Bone marrow (tissue), 2 donors: Measurements from ENCODE around the gene OR13J1.

ENCODE experiments used
- DNase-seq, 2 donors: peaks; one replicate each; lab custom pipeline; 2025; lab: John Stamatoyannopoulos, UW

Gene OR13J1

GRCh38 chr9:35832814-35833213 is 37.4 kb downstream of the OR13J1 start:
- DNase-seq, result no peak

GRCh38 chr9:35831040-35831439 is 39.2 kb downstream of the OR13J1 start:
- DNase-seq, result no peak

- no peak for DNase-seq
Observed at GRCh38 chr9:35829764-35830096, 40.5 kb downstream of the OR13J1 start.

- peak in 1 of 2 donors; percentile 81 for DNase-seq
Observed at GRCh38 chr9:35829084-35829763, 41.0 kb downstream of the OR13J1 start, which contains the start of gene TMEM8B. TSS of gene TMEM8B (plus strand) at chr9:35829228. CDS start at chr9:35829448, 220 bp downstream.

- DNase-seq, result no peak
Observed at GRCh38 chr9:35828716-35829083, 41.5 kb downstream of the OR13J1 start, which contains the start of gene FAM221B. TSS of gene FAM221B (minus strand) at chr9:35828732. CDS start at chr9:35826161, 2,571 bp downstream.

- no peak for DNase-seq
Observed at GRCh38 chr9:35827486-35827885, 42.7 kb downstream of the OR13J1 start.

- peak; percentile 28 to 50 for DNase-seq
Observed at GRCh38 chr9:35826071-35826701, 44.0 kb downstream of the OR13J1 start.

GRCh38 chr9:35822926-35823325 is 47.3 kb downstream of the OR13J1 start:
- no peak for DNase-seq

GRCh38 chr9:35820076-35820475 is 50.1 kb downstream of the OR13J1 start:
- no peak for DNase-seq
